Measurements from ENCODE around the gene ACTN4.

ACTN4 gene

GRCh38 chr19:38678217-38678890 is 30.9 kb downstream of the ACTN4 start:
- no peak for DNase-seq (ENCODE audit: low spot score)

GRCh38 chr19:38678891-38679494 is 31.5 kb downstream of the ACTN4 start:
- DNase-seq (ENCODE audit: low spot score) = no peak

- DNase-seq (ENCODE audit: low spot score) = no peak
These were observed 32.4 kb downstream of the ACTN4 start for GRCh38 chr19:38679839-38680238.

GRCh38 chr19:38682195-38682867 is 34.9 kb downstream of the ACTN4 start:
- DNase-seq (ENCODE audit: low spot score) = no peak

GRCh38 chr19:38682872-38683392 is 35.5 kb downstream of the ACTN4 start:
- no peak for DNase-seq (ENCODE audit: low spot score)

- peak; percentile 74 for DNase-seq (ENCODE audit: low spot score)
These were observed 36.1 kb downstream of the ACTN4 start for GRCh38 chr19:38683393-38684077.

- peak; percentile 80 for DNase-seq (ENCODE audit: low spot score)
These were observed 36.8 kb downstream of the ACTN4 start for GRCh38 chr19:38684078-38684861.

- no peak for DNase-seq (ENCODE audit: low spot score)
These were observed 37.6 kb downstream of the ACTN4 start for GRCh38 chr19:38684862-38685665.

- DNase-seq (ENCODE audit: low spot score) = peak; percentile 44
These were observed 38.4 kb downstream of the ACTN4 start for GRCh38 chr19:38685666-38686529.

GRCh38 chr19:38686530-38686888 is 39.1 kb downstream of the ACTN4 start:
- DNase-seq (ENCODE audit: low spot score) = no peak

GRCh38 chr19:38687837-38688378 is 40.5 kb downstream of the ACTN4 start:
- DNase-seq (ENCODE audit: low spot score) = no peak

- no peak for DNase-seq (ENCODE audit: low spot score)
These were observed 42.7 kb downstream of the ACTN4 start for GRCh38 chr19:38690146-38690545.

- DNase-seq (ENCODE audit: low spot score) = no peak
These were observed 43.4 kb downstream of the ACTN4 start for GRCh38 chr19:38690832-38691231.

GRCh38 chr19:38691938-38692457 is 44.5 kb downstream of the ACTN4 start:
- peak; percentile 93 for DNase-seq (ENCODE audit: low spot score)

GRCh38 chr19:38692458-38693379 is 45.3 kb downstream of the ACTN4 start:
- DNase-seq (ENCODE audit: low spot score) = no peak

GRCh38 chr19:38693380-38694223 is 46.2 kb downstream of the ACTN4 start:
- DNase-seq (ENCODE audit: low spot score) = peak; percentile 79

- no peak for DNase-seq (ENCODE audit: low spot score)
These were observed 47.9 kb downstream of the ACTN4 start for GRCh38 chr19:38695317-38695683.
